Astrocyte (in vitro differentiated cells and primary cell): ENCODE measurements around the gene TNFSF13B.

Experiments
- CTCF ChIP-seq: IDR thresholded peaks from 2 replicates; pipeline ENCODE4 v1.5.1; 2011; ENCODE audit warnings: low read depth, mild to moderate bottlenecking, inconsistent platforms, low read length, moderate library complexity; ENCODE audit not compliant: insufficient read depth
- EZH2 ChIP-seq: IDR thresholded peaks from 2 replicates; pipeline ENCODE4 v1.6.1; 2012; ENCODE audit warnings: mild to moderate bottlenecking, low read length, inconsistent platforms; ENCODE audit not compliant: insufficient read depth

- TF ChIP-seq CTCF (no peak), EZH2 (no peak)
These were observed 36.1 kb downstream of the TNFSF13B start for GRCh38 chr13:108305655-108306054.
